ENCODE data around the gene BRIX1. TPM values are rescaled to one million over a fixed set of nuclear protein-coding genes. Genes with fewer than 3 reads are reported as not detected.

The BRIX1 gene
- total and polyA plus RNA-seq, 2 donors (not counting 3 experiments of a cell fraction or from before 2014, with no cell fraction given) = 14.0 to 28.4 TPM

DNA sequence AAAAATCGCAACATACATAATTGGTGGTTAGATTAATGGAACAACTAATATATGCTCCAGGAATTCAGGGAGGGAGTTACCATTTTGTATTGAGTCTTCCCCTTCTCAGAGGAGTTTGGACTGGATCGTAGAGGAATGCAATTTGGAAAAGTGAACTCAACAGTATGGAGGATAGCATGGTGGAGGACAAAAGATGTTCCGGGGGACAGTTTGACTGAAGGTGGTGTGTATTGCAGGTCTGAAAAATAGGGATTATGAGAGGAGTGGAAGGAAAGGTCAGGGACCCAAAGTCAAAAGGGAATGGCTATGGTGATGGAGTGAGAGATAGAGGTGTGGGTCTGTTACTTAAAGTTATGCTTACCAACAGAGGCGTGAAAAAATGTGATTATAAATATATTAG is 15.4 kb downstream of the BRIX1 start:
- H3K79me2 ChIP-seq (ENCODE audit: control insufficient read depth, insufficient read depth, low read length) = peaks cover 41% of the 10 kb centered on the region
- intact Hi-C loops (cut with micrococcal nuclease) = loop anchor here (2.0 kb wide), 1 partner anchor 922 kb away; the partner anchor contains the start of gene AMACR
- dilution Hi-C loops (cut with MboI; ENCODE audit: extremely low pct_ligation_motif_present, low sequenced_read_pairs) = no loop called here
- H3K4me3 ChIP-seq (replicated peaks in 1 of 3; ENCODE audit: insufficient read depth in 1 of 3, low read depth in 1 of 3, low read length in 3 of 3) = peak overlapping the region; percentile 10 to 98 (median 97)
- H3K4me1 ChIP-seq (ENCODE audit: control insufficient read depth, extremely low read depth, insufficient read depth, low read length) = peaks cover 22% of the 10 kb centered on the region
- peaks cover 0 to 3% of the 10 kb centered on the region in 2 experiments for H3K36me3 ChIP-seq (ENCODE audit: control insufficient read depth in 2 of 2, extremely low read depth in 1 of 2, insufficient read depth in 2 of 2, low read length in 2 of 2)
- CTCF ChIA-PET = interaction anchor here (1.2 to 2.5 kb wide), 6 partner anchors 16 to 996 kb away, joined by 3 to 15 read pairs (median 6); partner anchors contain the start of genes BRIX1 and RAD1
- H3K9ac ChIP-seq (replicated peaks; ENCODE audit: extremely low read depth, insufficient read depth, low read length) = peak overlapping the region; percentile 86
- FAIRE-seq = no peak
- H4K20me1 ChIP-seq (replicated peaks; ENCODE audit: control insufficient read depth, extremely low read depth, insufficient read depth, low read length) = no peaks in the 10 kb centered on the region
- no peaks in the 10 kb centered on the region for H3K9me1 ChIP-seq (replicated peaks; ENCODE audit: control insufficient read depth, extremely low read depth, insufficient read depth, low read length)
- TF ChIP-seq JUN (IDR thresholded peaks at IDR 0.05; ENCODE audit: borderline replicate concordance, insufficient read depth, insufficient read length, low read depth) = no peak
- no peak for TF ChIP-seq MYC (IDR thresholded peaks at IDR 0.05; ENCODE audit: low read depth, low read length)
- TF ChIP-seq, protein P1, sequence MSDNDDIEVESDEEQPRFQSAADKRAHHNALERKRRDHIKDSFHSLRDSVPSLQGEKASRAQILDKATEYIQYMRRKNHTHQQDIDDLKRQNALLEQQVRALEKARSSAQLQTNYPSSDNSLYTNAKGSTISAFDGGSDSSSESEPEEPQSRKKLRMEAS (IDR thresholded peaks at IDR 0.05; ENCODE audit: insufficient read depth, insufficient read length) = no peak
- TF ChIP-seq FOS (IDR thresholded peaks at IDR 0.05; ENCODE audit: borderline replicate concordance, insufficient read depth, low read length) = no peak
- TF ChIP-seq POLR2A (IDR thresholded peaks at IDR 0.05; ENCODE audit: low read depth, low read length) = no peak
- TF ChIP-seq, protein P2, sequence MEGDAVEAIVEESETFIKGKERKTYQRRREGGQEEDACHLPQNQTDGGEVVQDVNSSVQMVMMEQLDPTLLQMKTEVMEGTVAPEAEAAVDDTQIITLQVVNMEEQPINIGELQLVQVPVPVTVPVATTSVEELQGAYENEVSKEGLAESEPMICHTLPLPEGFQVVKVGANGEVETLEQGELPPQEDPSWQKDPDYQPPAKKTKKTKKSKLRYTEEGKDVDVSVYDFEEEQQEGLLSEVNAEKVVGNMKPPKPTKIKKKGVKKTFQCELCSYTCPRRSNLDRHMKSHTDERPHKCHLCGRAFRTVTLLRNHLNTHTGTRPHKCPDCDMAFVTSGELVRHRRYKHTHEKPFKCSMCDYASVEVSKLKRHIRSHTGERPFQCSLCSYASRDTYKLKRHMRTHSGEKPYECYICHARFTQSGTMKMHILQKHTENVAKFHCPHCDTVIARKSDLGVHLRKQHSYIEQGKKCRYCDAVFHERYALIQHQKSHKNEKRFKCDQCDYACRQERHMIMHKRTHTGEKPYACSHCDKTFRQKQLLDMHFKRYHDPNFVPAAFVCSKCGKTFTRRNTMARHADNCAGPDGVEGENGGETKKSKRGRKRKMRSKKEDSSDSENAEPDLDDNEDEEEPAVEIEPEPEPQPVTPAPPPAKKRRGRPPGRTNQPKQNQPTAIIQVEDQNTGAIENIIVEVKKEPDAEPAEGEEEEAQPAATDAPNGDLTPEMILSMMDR (IDR thresholded peaks at IDR 0.05; ENCODE audit: extremely low read depth in 1 of 2, insufficient read depth in 1 of 2, low read depth in 1 of 2, low read length in 2 of 2) = no peak
- TF ChIP-seq EZH2 (IDR thresholded peaks at IDR 0.05; ENCODE audit: borderline replicate concordance, low read depth, low read length, severe bottlenecking) = no peak
- TF ChIP-seq POLR2AphosphoS5 (IDR thresholded peaks at IDR 0.05; ENCODE audit: insufficient read depth, low read depth, low read length) = no peak
- TF ChIP-seq GATA2 (IDR thresholded peaks at IDR 0.05; ENCODE audit: insufficient read depth, insufficient read length, low read depth, low read length) = no peak
- POLR2A ChIA-PET = no interaction called here
- no TSS peak for BruUV-seq (replicated peaks)
- H3K27me3 ChIP-seq (ENCODE audit: control insufficient read depth in 2 of 2, insufficient read depth in 2 of 2, low read length in 2 of 2) = no peaks in the 10 kb centered on the region
- H2AFZ ChIP-seq (ENCODE audit: low read depth, low read length) = no peak overlapping the region
- H3K27ac ChIP-seq (ENCODE audit: insufficient read depth, low read depth, low read length) = peak overlapping the region; percentile 39
- H3K4me2 ChIP-seq (ENCODE audit: insufficient read depth, low read length) = peak overlapping the region; percentile 99
- no peaks in the 10 kb centered on the region for H3K9me3 ChIP-seq (replicated peaks; ENCODE audit: control insufficient read depth, insufficient read depth, low read length)
- no peak for DNase-seq (ENCODE audit: low read depth, low spot score)
